Activated T-helper 17 cell treated with anti-CD3 and anti-CD28 coated beads, Interleukin-2, amount 50 U/mL, for 72 hours (primary cell): ENCODE results near the gene ATMIN. TPM values are rescaled to one million over a fixed set of nuclear protein-coding genes. Genes with fewer than 3 reads are reported as not detected.

ENCODE experiments used
- ATAC-seq: fragments of 150-1000 bp; cut with Tn5 transposase; replicated peaks from 2 replicates; pipeline ENCODE4 v1.10.0; 2021; ENCODE audit warnings: mild to moderate bottlenecking, moderate library complexity
- H3K27ac Mint-ChIP-seq: one replicate; pipeline ENCODE4 v1.8.0; 2022; ENCODE audit warnings: mixed read lengths
- H3K27me3 Mint-ChIP-seq: one replicate; pipeline ENCODE4 v1.8.0; 2022; ENCODE audit warnings: mixed read lengths
- H3K36me3 Mint-ChIP-seq: one replicate; pipeline ENCODE4 v1.8.0; 2022; ENCODE audit warnings: low read depth, mild to moderate bottlenecking, mixed read lengths
- H3K4me1 Mint-ChIP-seq: one replicate; pipeline ENCODE4 v1.8.0; 2022; ENCODE audit warnings: mixed read lengths
- H3K4me3 Mint-ChIP-seq: one replicate; pipeline ENCODE4 v1.8.0; 2022; ENCODE audit warnings: mild to moderate bottlenecking, mixed read lengths
- H3K9me3 Mint-ChIP-seq: one replicate; pipeline ENCODE4 v1.8.0; 2022; ENCODE audit warnings: mixed read lengths
- total RNA-seq, 2 donors: library from RNA; stranded (reverse); gene quantifications; one replicate each; pipeline ENCODE4 v1.2.3, GENCODE V29; 2022

ATMIN gene
- 10 to 100 TPM; 14.3 to 20.6 TPM for total RNA-seq

- Mint-ChIP-seq H3K4me1 (peaks cover 15% of the 10 kb centered on the region), H3K9me3 (no peaks in the 10 kb centered on the region), H3K27me3 (no peaks in the 10 kb centered on the region), H3K36me3 (peaks cover 23% of the 10 kb centered on the region), H3K4me3 (peak within 1 kb of the TSS; percentile 82), H3K27ac (peak within 1 kb of the TSS; percentile 58)
- peak; percentile 97 for ATAC-seq
Observed at GRCh38 chr16:81035398-81035974, at the start of gene ATMIN. ATMIN (plus strand) TSS chr16:81035842; CDS start chr16:81035871, 29 bp downstream.

- no peak for ATAC-seq
- peaks cover 76% of the 10 kb centered on the region for H3K36me3 Mint-ChIP-seq
- H3K27me3 Mint-ChIP-seq = no peaks in the 10 kb centered on the region
Observed at GRCh38 chr16:80986557-80986956, 49.1 kb upstream of the ATMIN start.

DNA sequence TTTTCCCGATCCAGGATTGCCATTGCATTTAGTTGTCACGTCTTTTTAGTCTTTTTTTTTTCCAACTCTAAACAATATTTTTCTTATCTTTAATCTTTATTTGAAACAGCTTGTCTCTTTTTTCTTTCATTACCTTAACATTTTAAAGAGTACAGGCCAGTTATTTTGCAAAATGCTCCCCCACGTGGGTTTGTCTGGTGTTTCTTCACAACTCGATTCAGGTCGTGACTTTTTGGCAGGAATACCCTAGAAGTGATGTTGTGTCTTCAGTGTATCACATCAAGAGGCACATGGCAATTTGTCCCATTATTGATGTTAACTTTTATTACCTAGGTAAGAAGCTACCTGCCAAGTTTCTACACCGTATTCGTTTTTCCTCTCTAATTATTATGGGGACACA, 46.9 kb upstream of the ATMIN start:
- H3K36me3 Mint-ChIP-seq = peaks cover 89% of the 10 kb centered on the region

More at GRCh38 chr16:80986557-80986956, 49.1 kb upstream of the ATMIN start:
- Mint-ChIP-seq H3K4me1 (peaks cover 30% of the 10 kb centered on the region), H3K27ac (peak overlapping the region; percentile 15), H3K9me3 (no peaks in the 10 kb centered on the region), H3K4me3 (no peak overlapping the region)

GRCh38 chr16:80989801-80990200, 45.8 kb upstream of the ATMIN start:
- Mint-ChIP-seq H3K9me3 (no peaks in the 10 kb centered on the region), H3K27me3 (no peaks in the 10 kb centered on the region), H3K36me3 (peaks cover 91% of the 10 kb centered on the region), H3K27ac (peak overlapping the region; percentile 35), H3K4me1 (peaks cover 30% of the 10 kb centered on the region), H3K4me3 (no peak overlapping the region)
- ATAC-seq = no peak

More for the DNA sequence above, 46.9 kb upstream of the ATMIN start:
- Mint-ChIP-seq H3K27ac (no peak overlapping the region), H3K4me3 (no peak overlapping the region), H3K27me3 (no peaks in the 10 kb centered on the region), H3K9me3 (no peaks in the 10 kb centered on the region), H3K4me1 (peaks cover 30% of the 10 kb centered on the region)
- ATAC-seq = no peak

DNA sequence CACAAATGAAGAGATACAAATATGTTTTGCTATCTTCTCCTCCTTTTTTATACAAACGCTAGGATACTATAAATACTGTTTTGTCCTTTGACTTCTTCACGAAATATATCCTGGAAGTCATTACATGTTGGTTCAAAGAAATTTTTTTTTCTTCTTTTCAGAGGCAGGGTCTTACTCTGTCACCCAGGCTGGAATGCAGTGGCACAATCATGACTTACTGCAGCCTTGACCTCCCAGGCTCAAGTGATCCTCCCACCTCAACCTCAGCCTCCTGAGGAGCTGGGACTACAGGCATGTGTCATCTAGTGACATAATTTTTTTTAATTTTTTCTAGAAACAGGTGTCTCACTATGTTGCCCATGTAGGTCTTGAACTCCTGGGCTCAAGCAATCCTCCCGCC, 45.1 kb upstream of the ATMIN start:
- peaks cover 93% of the 10 kb centered on the region for H3K36me3 Mint-ChIP-seq
- no peak for ATAC-seq
- H3K27me3 Mint-ChIP-seq = no peaks in the 10 kb centered on the region
- peak overlapping the region; percentile 35 for H3K27ac Mint-ChIP-seq
- H3K4me1 Mint-ChIP-seq = peaks cover 27% of the 10 kb centered on the region
- no peaks in the 10 kb centered on the region for H3K9me3 Mint-ChIP-seq
- no peak overlapping the region for H3K4me3 Mint-ChIP-seq

DNA sequence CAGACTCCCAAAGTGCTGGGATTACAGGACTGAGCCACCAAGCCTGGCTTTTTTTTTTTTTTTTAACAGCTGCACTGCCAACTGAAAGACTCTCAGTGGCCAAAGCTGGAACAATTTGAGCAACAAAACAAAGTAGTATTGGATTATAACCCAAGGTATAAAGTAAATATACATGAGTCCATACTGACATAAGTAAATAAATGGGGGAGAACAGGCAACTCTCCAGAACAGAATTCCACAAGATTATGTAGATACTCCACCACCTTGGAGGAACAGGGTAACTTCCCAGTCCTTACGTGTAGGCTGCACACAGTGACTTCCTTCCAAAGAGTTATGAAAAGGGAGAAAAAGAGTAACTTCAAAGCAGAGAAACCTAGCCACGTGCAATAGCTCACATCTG, 44.7 kb upstream of the ATMIN start:
- no peak for ATAC-seq
- Mint-ChIP-seq H3K27ac (no peak overlapping the region), H3K36me3 (peaks cover 93% of the 10 kb centered on the region), H3K27me3 (no peaks in the 10 kb centered on the region), H3K9me3 (no peaks in the 10 kb centered on the region), H3K4me1 (peaks cover 24% of the 10 kb centered on the region), H3K4me3 (no peak overlapping the region)

DNA sequence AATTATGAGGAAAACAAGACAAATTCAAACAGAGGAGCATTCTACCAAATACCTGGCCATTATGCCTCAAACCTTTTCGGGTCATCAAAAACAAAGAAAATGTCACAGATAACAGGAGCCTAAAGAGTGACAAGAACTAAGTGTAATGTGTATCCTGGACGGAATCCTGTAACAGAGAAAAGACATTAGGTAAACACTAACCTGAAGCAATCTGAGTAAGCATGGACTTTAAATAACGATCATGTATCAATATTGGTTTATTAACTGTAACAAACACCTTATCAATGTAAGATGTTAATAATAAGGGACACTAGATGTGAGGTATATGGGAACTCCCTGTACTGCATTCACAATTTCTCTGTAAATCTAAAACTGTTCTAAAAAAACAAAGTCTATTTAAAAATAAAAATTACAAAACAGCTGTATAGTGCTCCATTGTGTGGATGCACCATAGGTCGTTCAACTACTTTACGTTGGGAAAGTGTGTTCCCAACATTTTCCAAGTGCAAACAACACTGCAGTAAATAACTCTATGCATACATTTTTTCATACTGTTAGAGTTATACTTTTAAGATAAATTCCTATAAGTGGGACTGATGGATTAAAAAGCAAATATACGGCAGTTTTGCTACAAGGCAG, 43.7 kb upstream of the ATMIN start:
- Mint-ChIP-seq H3K27me3 (no peaks in the 10 kb centered on the region), H3K4me1 (peaks cover 18% of the 10 kb centered on the region), H3K27ac (no peak overlapping the region), H3K36me3 (peaks cover 91% of the 10 kb centered on the region), H3K4me3 (no peak overlapping the region), H3K9me3 (no peaks in the 10 kb centered on the region)
- no peak for ATAC-seq

DNA sequence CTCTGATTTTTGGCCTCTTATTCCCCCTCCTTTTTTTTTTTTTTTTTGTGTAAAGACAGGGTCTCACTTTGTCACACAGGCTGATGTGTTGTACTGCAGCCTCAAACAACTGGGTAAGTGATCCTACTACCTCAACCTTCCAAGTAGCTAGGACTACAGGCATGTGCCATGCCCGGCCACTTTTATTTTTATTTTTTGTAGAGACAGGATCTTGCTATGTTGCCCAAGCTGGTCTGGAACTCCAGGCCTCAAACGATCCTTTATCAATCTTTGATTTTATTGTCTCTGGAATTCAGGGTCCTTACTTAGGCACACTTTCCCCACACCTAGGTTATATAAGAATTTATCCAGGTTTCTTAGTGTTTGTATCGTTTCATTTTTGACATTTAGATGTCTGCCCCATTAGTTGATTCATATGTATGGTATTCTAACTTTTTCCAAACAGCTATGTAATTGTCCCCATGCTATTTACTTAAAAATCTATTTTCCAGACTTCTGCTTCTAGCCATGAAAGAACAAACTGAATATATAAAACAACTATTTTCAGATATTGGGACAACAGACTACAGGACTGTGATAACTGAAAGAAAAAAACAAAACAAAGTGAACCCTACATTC, 42.9 kb upstream of the ATMIN start:
- peaks cover 13% of the 10 kb centered on the region for H3K4me1 Mint-ChIP-seq

GRCh38 chr16:80993307-80993706, 42.3 kb upstream of the ATMIN start:
- H3K36me3 Mint-ChIP-seq = peaks cover 81% of the 10 kb centered on the region
- no peaks in the 10 kb centered on the region for H3K27me3 Mint-ChIP-seq
- H3K4me3 Mint-ChIP-seq = no peak overlapping the region
- no peaks in the 10 kb centered on the region for H3K9me3 Mint-ChIP-seq
- no peak overlapping the region for H3K27ac Mint-ChIP-seq
- ATAC-seq = no peak
- H3K4me1 Mint-ChIP-seq = peaks cover 12% of the 10 kb centered on the region

More for the DNA sequence above, 42.9 kb upstream of the ATMIN start:
- Mint-ChIP-seq H3K27me3 (no peaks in the 10 kb centered on the region), H3K27ac (no peak overlapping the region), H3K9me3 (no peaks in the 10 kb centered on the region), H3K36me3 (peaks cover 86% of the 10 kb centered on the region), H3K4me3 (no peak overlapping the region)
- no peak for ATAC-seq

DNA sequence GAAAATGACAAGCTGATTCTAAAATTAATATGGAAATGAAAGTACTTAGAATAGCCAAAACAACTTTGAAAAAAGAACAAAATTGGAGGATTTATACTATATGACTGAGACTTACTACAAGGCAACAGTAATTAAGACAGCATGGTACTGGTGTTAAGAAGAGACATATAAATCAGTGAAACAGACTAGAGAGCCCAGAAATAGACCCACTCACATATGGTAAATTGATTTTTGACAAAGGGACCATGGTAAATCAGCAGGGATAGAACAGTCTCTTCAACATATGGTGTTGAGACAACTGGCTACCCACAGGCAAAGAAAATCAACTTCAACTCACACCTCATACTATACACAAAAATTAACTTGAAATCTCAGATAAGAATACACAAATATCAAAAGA, 41.8 kb upstream of the ATMIN start:
- H3K27ac Mint-ChIP-seq = no peak overlapping the region
- H3K36me3 Mint-ChIP-seq = peaks cover 77% of the 10 kb centered on the region
- H3K4me3 Mint-ChIP-seq = no peak overlapping the region
- H3K9me3 Mint-ChIP-seq = no peaks in the 10 kb centered on the region
- H3K4me1 Mint-ChIP-seq = peaks cover 16% of the 10 kb centered on the region
- H3K27me3 Mint-ChIP-seq = no peaks in the 10 kb centered on the region
- no peak for ATAC-seq

DNA sequence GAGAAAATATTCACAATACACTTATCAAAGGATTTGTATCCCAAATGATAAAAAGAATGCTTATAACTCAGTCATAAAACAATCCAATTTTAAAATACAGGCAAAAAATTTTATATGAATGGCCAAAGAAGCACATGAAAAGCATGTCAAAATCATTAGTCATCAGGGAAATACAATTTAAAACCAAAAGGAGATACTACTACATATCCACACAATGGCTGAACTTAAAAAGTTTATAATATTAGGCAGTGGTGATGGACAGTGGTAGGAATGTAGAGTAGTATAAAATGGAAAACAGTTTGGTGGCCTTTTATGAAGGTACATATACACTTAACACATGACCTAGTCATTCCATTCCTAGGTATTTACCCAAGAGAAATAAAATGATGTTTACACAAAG, 41.2 kb upstream of the ATMIN start:
- no peak overlapping the region for H3K27ac Mint-ChIP-seq
- no peaks in the 10 kb centered on the region for H3K9me3 Mint-ChIP-seq
- H3K36me3 Mint-ChIP-seq = peaks cover 76% of the 10 kb centered on the region
- no peak overlapping the region for H3K4me3 Mint-ChIP-seq
- no peaks in the 10 kb centered on the region for H3K27me3 Mint-ChIP-seq
- no peak for ATAC-seq
- H3K4me1 Mint-ChIP-seq = peaks cover 19% of the 10 kb centered on the region

DNA sequence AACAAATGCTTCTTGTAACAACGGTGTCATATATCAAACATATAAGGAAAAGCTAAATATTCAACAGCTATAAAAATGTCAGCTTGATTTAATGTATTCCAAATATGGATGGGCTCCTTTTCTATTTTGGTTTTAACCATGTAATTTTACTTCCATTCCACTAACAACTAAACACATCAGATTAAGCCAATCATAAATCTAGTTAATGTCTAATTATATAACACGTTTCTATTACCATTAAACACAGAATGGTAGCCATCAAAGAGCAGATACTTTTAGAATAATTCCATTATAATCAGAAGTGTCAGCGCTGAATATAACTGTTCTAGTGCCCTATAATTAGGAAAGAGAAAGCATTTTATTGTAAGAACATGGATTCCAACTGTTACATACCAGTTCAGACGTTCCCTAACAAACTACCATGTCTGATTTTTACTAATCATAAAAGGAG, 38.9 kb upstream of the ATMIN start:
- Mint-ChIP-seq H3K27me3 (no peaks in the 10 kb centered on the region), H3K4me3 (peak overlapping the region; percentile 87)
- no peak for ATAC-seq

DNA sequence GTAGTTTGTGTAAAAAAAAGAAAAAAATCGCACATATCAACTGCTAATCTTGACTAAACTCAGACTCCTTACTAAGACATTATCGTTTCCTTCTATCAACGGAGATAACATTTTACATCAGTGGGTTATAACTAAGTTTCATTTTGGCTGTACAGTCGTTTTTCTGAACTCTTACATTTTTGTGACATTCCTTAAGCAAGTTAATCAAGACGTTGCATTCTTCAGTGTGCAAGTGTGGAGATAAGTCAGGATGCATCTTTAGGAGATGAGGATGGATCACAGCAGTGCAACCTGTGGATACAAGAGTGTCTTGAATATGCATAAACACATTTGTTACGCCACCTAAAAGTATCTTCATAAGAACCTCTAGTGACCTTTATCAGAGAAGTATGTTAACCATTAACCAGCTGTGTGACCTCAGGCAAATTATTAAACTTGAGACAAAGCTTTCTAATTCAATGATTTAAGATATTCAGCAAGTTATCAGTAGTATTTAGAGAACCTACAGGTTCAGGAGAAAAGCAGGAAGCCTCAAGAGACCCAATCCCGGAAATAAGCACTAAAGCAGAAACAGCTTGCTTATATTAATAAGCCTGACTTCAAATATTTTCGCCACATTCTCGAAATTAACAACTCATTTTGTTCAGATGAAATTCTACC, 38.4 kb upstream of the ATMIN start:
- ATAC-seq = peak; percentile 69
- peak overlapping the region; percentile 87 for H3K4me3 Mint-ChIP-seq
- peaks cover 54% of the 10 kb centered on the region for H3K36me3 Mint-ChIP-seq
- peak overlapping the region; percentile 89 for H3K27ac Mint-ChIP-seq
- H3K9me3 Mint-ChIP-seq = no peaks in the 10 kb centered on the region
- no peaks in the 10 kb centered on the region for H3K27me3 Mint-ChIP-seq
- peaks cover 20% of the 10 kb centered on the region for H3K4me1 Mint-ChIP-seq

More for the DNA sequence above, 38.9 kb upstream of the ATMIN start:
- peak overlapping the region; percentile 89 for H3K27ac Mint-ChIP-seq
- H3K9me3 Mint-ChIP-seq = no peaks in the 10 kb centered on the region
- peaks cover 17% of the 10 kb centered on the region for H3K4me1 Mint-ChIP-seq
- peaks cover 56% of the 10 kb centered on the region for H3K36me3 Mint-ChIP-seq

DNA sequence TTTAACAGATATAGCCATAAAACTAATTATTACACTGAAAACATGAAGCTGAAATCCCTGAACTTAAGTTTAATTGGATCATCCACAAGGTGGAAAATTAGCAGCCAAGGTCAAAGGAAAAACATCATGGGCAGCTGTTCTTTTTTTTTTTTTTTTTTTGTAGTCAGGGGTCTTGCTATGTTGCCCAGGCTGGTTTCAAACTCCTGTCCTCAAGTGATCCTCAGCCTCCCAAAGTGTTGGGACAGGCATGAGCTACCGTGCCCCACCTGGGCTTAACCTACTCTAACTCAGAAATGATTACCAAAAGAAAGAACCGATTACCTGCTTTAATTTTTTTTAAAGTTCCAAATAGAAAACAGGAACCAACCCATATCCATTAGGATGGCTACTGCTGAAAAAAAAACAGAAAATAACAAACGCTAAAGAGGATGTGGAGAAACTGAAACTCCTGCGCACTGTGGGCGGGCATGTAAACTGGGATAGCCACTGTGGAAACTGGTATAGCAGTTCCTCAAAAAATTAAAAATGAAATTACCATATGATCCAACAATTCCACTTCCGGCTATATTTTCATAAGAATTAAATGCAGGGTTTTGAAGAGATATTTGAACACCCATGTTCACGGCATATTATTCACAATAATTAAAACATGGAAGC, 37.5 kb upstream of the ATMIN start:
- H3K9me3 Mint-ChIP-seq = no peaks in the 10 kb centered on the region
- H3K36me3 Mint-ChIP-seq = peaks cover 46% of the 10 kb centered on the region

More for the DNA sequence above, 37.5 kb upstream of the ATMIN start:
- Mint-ChIP-seq H3K4me3 (peak overlapping the region; percentile 87), H3K4me1 (peaks cover 26% of the 10 kb centered on the region), H3K27me3 (no peaks in the 10 kb centered on the region), H3K27ac (peak overlapping the region; percentile 89)
- no peak for ATAC-seq
